GM12891 (cell line): ENCODE results near the gene CDH5. TPM values are rescaled to one million over a fixed set of nuclear protein-coding genes. Genes with fewer than 3 reads are reported as not detected.
"Not testable (repeated sequence)": the region's sequence is repeated elsewhere in the genome, so short reads cannot be mapped to it uniquely, and the experiment has no call there.

Experiments
- DNase-seq: peaks from one replicate; pipeline ENCODE4 v3.0.0; 2011; ENCODE audit warnings: low spot score; ENCODE audit not compliant: insufficient read length
- FAIRE-seq: peaks from 2 replicates; lab custom pipeline; 2011; peaks lifted over from hg19 to GRCh38; lab: Jason Lieb, UNC
- PAX5 ChIP-seq: IDR thresholded peaks from 2 replicates; pipeline ENCODE4 v1.6.1; 2011; ENCODE audit warnings: low read length, moderate library complexity, mild to moderate bottlenecking; ENCODE audit not compliant: insufficient read depth, severe bottlenecking
- POLR2A ChIP-seq: IDR thresholded peaks from 2 replicates; pipeline ENCODE4 v1.6.1; 2011; ENCODE audit warnings: low read depth, low read length, control low read depth
- POLR2AphosphoS5 ChIP-seq: IDR thresholded peaks from 2 replicates; pipeline ENCODE4 v1.6.1; 2011; ENCODE audit warnings: low read depth, low read length, control low read depth
- POU2F2 ChIP-seq: IDR thresholded peaks from 2 replicates; pipeline ENCODE4 v1.6.1; 2011; ENCODE audit warnings: low read depth, mild to moderate bottlenecking, control low read depth, low read length, moderate library complexity
- SPI1 ChIP-seq: IDR thresholded peaks from 2 replicates; pipeline ENCODE4 v1.6.1; 2011; ENCODE audit warnings: low read depth, low read length, control low read depth
- TAF1 ChIP-seq: IDR thresholded peaks from 2 replicates; pipeline ENCODE4 v1.6.1; 2011; ENCODE audit warnings: low read depth, low read length, control low read depth
- polyA plus RNA-seq: library from polyadenylated mRNA; unstranded; fragments of >200 nt; gene quantifications from one replicate; pipeline ENCODE4 v1.2.1, GENCODE V29; 2012; ENCODE audit warnings: low read depth, missing spikeins, inconsistent platforms; ENCODE audit not compliant: missing spikeins

The CDH5 gene
- polyA plus RNA-seq = not detected

GRCh38 chr16:66366433-66367299 lies at the start of gene CDH5:
TSS of gene CDH5 (plus strand) at chr16:66366691. CDS start at chr16:66379338, 12,647 bp downstream.
- TF ChIP-seq POLR2AphosphoS5 (no peak), POU2F2 (no peak), POLR2A (no peak), TAF1 (no peak), PAX5 (no peak), SPI1 (no peak)
- DNase-seq (no peak), FAIRE-seq (no peak)

- no peak for TF ChIP-seq TAF1
- no peak for TF ChIP-seq SPI1
- no peak for TF ChIP-seq POLR2AphosphoS5
- TF ChIP-seq POLR2A = no peak
- no peak for TF ChIP-seq PAX5
- TF ChIP-seq POU2F2 = no peak
- DNase-seq (no peak), FAIRE-seq (no peak)
These were observed 48.0 kb upstream of the CDH5 start for GRCh38 chr16:66318505-66318904.

GRCh38 chr16:66320774-66321173 lies 45.7 kb upstream of the CDH5 start:
- TF ChIP-seq PAX5 (no peak), POU2F2 (no peak), SPI1 (no peak), POLR2A (no peak), POLR2AphosphoS5 (no peak), TAF1 (no peak)
- DNase-seq (no peak), FAIRE-seq (no peak)

- FAIRE-seq = no peak
- DNase-seq = no peak
- TF ChIP-seq SPI1 = peak; percentile 55; the same call in 1 of the 2 replicates
- TF ChIP-seq POLR2AphosphoS5 = no peak
These were observed 44.3 kb upstream of the CDH5 start for GRCh38 chr16:66322174-66322573.

GRCh38 chr16:66324815-66325515 lies 41.5 kb upstream of the CDH5 start:
- DNase-seq (no peak), FAIRE-seq (no peak)
- TF ChIP-seq POU2F2 = no peak
- TF ChIP-seq POLR2A = no peak
- no peak for TF ChIP-seq POLR2AphosphoS5
- no peak for TF ChIP-seq PAX5
- no peak for TF ChIP-seq TAF1
- no peak for TF ChIP-seq SPI1

- FAIRE-seq (no peak), DNase-seq (no peak)
- TF ChIP-seq POLR2A = no peak
- TF ChIP-seq POU2F2 = no peak
- TF ChIP-seq PAX5 = no peak
- no peak for TF ChIP-seq POLR2AphosphoS5
These were observed 40.6 kb upstream of the CDH5 start for GRCh38 chr16:66325717-66326376.

GRCh38 chr16:66326991-66327513 lies 39.4 kb upstream of the CDH5 start:
- TF ChIP-seq POLR2AphosphoS5 = no peak
- TF ChIP-seq SPI1 = no peak
- DNase-seq (no peak), FAIRE-seq (no peak)

- no peak for FAIRE-seq
- TF ChIP-seq POU2F2 = no peak
- no peak for TF ChIP-seq TAF1
- TF ChIP-seq SPI1 = no peak
- TF ChIP-seq PAX5 = no peak
- no peak for TF ChIP-seq POLR2AphosphoS5
- no peak for TF ChIP-seq POLR2A
- no peak for DNase-seq
These were observed 38.2 kb upstream of the CDH5 start for GRCh38 chr16:66328282-66328681.

- not testable (repeated sequence) for FAIRE-seq, DNase-seq
These were observed 35.0 kb upstream of the CDH5 start for GRCh38 chr16:66331464-66331863.
